Measurements from ENCODE around the gene MCIDAS. TPM values are rescaled to one million over a fixed set of nuclear protein-coding genes. Genes with fewer than 3 reads are reported as not detected.

Gene MCIDAS
- total and polyA plus RNA-seq, 10 donors = not detected

GRCh38 chr5:55219770-55220169 is 7.3 kb downstream of the MCIDAS start:
- no peak overlapping the region for H3K4me3 ChIP-seq
- DNase-seq = no peak
- intact Hi-C loops (cut with DNase I; ENCODE audit: low total_unique reads) = loop anchor here (10.0 kb wide), 1 partner anchor 45 kb away; the partner anchor contains the start of gene CDC20B
- no peaks in the 10 kb centered on the region for H3K9me3 ChIP-seq
- peaks cover 25 to 82% (median 60%) of the 10 kb centered on the region in 7 donors for H3K27me3 ChIP-seq (replicated peaks in 1 of 7)
- TF ChIP-seq POLR2A (IDR thresholded peaks at IDR 0.05) (no peak), POLR2AphosphoS5 (IDR thresholded peaks at IDR 0.05) (no peak), CTCF (IDR thresholded peaks at IDR 0.05 in 8 of 11, conservative IDR thresholded peaks at IDR 0.05 in 3 of 11) (no peak)
- H3K27ac ChIP-seq = no peak overlapping the region
- peaks cover 6 to 38% (median 27%) of the 10 kb centered on the region in 6 donors for H3K4me1 ChIP-seq
- 80 to 92% (median 85%) methylated on average over 3 of the region's 3 CpGs for WGBS, 5 donors
- no peaks in the 10 kb centered on the region for H3K36me3 ChIP-seq

- Histone ChIP-seq H3K27me3 (replicated peaks in 1 of 7) (peaks cover 25 to 74% (median 52%) of the 10 kb centered on the region in 7 donors), H3K27ac (no peak overlapping the region), H3K4me3 (no peak overlapping the region), H3K36me3 (no peaks in the 10 kb centered on the region), H3K4me1 (peaks cover 6 to 38% (median 27%) of the 10 kb centered on the region in 6 donors), H3K9me3 (no peaks in the 10 kb centered on the region)
- 51 to 78% (median 59%) methylated on average over 4 of the region's 4 CpGs for WGBS, 5 donors
- no peak for TF ChIP-seq CTCF (IDR thresholded peaks at IDR 0.05 in 8 of 11, conservative IDR thresholded peaks at IDR 0.05 in 3 of 11)
- TF ChIP-seq POLR2A (IDR thresholded peaks at IDR 0.05) = no peak
- no peak for TF ChIP-seq POLR2AphosphoS5 (IDR thresholded peaks at IDR 0.05)
- intact Hi-C loops (cut with DNase I; ENCODE audit: low total_unique reads) = no loop called here
- DNase-seq = no peak
Observed at GRCh38 chr5:55218967-55219366, 8.1 kb downstream of the MCIDAS start.

- Histone ChIP-seq H3K27ac (no peak overlapping the region), H3K27me3 (replicated peaks in 1 of 7) (peaks cover 0 to 11% (median 0%) of the 10 kb centered on the region in 7 donors), H3K36me3 (no peaks in the 10 kb centered on the region), H3K4me1 (no peaks in the 10 kb centered on the region), H3K4me3 (no peak overlapping the region), H3K9me3 (no peaks in the 10 kb centered on the region)
- DNase-seq = no peak
- WGBS, 5 donors = 72 to 91% (median 82%) methylated on average over 2 of the region's 2 CpGs
- intact Hi-C loops (cut with DNase I; ENCODE audit: low total_unique reads) = no loop called here
- TF ChIP-seq POLR2A (IDR thresholded peaks at IDR 0.05) (no peak), POLR2AphosphoS5 (IDR thresholded peaks at IDR 0.05) (no peak), CTCF (IDR thresholded peaks at IDR 0.05 in 8 of 11, conservative IDR thresholded peaks at IDR 0.05 in 3 of 11) (no peak)
Observed at GRCh38 chr5:55211184-55211874, 15.8 kb downstream of the MCIDAS start.

GRCh38 chr5:55205001-55205400 is 22.1 kb downstream of the MCIDAS start:
- 29 to 58% (median 42%) methylated on average over 2 of the region's 2 CpGs for WGBS, 5 donors
- Histone ChIP-seq H3K36me3 (no peaks in the 10 kb centered on the region), H3K27me3 (replicated peaks in 1 of 7) (peaks cover 0 to 38% (median 0%) of the 10 kb centered on the region in 7 donors), H3K9me3 (no peaks in the 10 kb centered on the region), H3K4me1 (no peaks in the 10 kb centered on the region), H3K27ac (no peak overlapping the region), H3K4me3 (no peak overlapping the region)
- intact Hi-C loops (cut with DNase I; ENCODE audit: low total_unique reads) = no loop called here
- no peak for DNase-seq
- TF ChIP-seq POLR2A (IDR thresholded peaks at IDR 0.05) = no peak
- TF ChIP-seq POLR2AphosphoS5 (IDR thresholded peaks at IDR 0.05) = no peak
- TF ChIP-seq CTCF (IDR thresholded peaks at IDR 0.05 in 8 of 11, conservative IDR thresholded peaks at IDR 0.05 in 3 of 11) = no peak
